ENCODE measurements around the gene PRAMEF20.
"Not testable (repeated sequence)": the region's sequence is repeated elsewhere in the genome, so short reads cannot be mapped to it uniquely, and the experiment has no call there.

The PRAMEF20 gene

GRCh38 chr1:13439104-13439783, 29.0 kb downstream of the PRAMEF20 start:
- not testable (repeated sequence) for H4K8ac ChIP-seq (ENCODE audit: low read length); H3K9ac ChIP-seq (ENCODE audit: low read length); H3K9me3 ChIP-seq (ENCODE audit: control insufficient read depth, low read length); DNase-seq; H3K18ac ChIP-seq (ENCODE audit: low read depth in 1 of 2, low read length in 2 of 2); H2BK12ac ChIP-seq (ENCODE audit: low read length in 2 of 2); H3K4ac ChIP-seq (ENCODE audit: low read depth in 1 of 2, low read length in 2 of 2); H2BK120ac ChIP-seq (ENCODE audit: low read depth, low read length); H2BK5ac ChIP-seq (ENCODE audit: low read depth, low read length, poor library complexity, severe bottlenecking); H2AK5ac ChIP-seq (ENCODE audit: low read length, severe bottlenecking); H3K4me2 ChIP-seq (ENCODE audit: low read length, poor library complexity, severe bottlenecking); H4K91ac ChIP-seq (ENCODE audit: low read length); H3K27me3 ChIP-seq (ENCODE audit: control insufficient read depth in 1 of 2, insufficient read depth in 1 of 2, low read length in 2 of 2); H3K4me1 ChIP-seq (ENCODE audit: control insufficient read depth, insufficient read depth, low read depth, low read length); H2AFZ ChIP-seq (ENCODE audit: low read depth, low read length); H3K23ac ChIP-seq (ENCODE audit: low read length in 2 of 2); H2BK15ac ChIP-seq (ENCODE audit: low read depth, poor library complexity, severe bottlenecking); H3K36me3 ChIP-seq (ENCODE audit: control insufficient read depth in 1 of 2, insufficient read depth in 2 of 2, low read depth in 1 of 2, low read length in 2 of 2); H3K27ac ChIP-seq (ENCODE audit: low read length, poor library complexity, severe bottlenecking); H3K14ac ChIP-seq (ENCODE audit: low read length in 2 of 2); H3K79me1 ChIP-seq (replicated peaks; ENCODE audit: low read length, poor library complexity, severe bottlenecking); H3K4me3 ChIP-seq (ENCODE audit: insufficient read depth in 1 of 2, low read depth in 1 of 2, low read length in 2 of 2)
- WGBS = 86% methylated on average over 27 of the region's 49 CpGs

- Histone ChIP-seq H4K91ac (ENCODE audit: low read length) (no peak overlapping the region), H3K79me1 (replicated peaks; ENCODE audit: low read length, poor library complexity, severe bottlenecking) (no peaks in the 10 kb centered on the region), H3K4ac (ENCODE audit: low read depth in 1 of 2, low read length in 2 of 2) (no peak overlapping the region), H3K4me1 (ENCODE audit: control insufficient read depth, insufficient read depth, low read depth, low read length) (no peaks in the 10 kb centered on the region), H2AK5ac (ENCODE audit: low read length, severe bottlenecking) (no peak overlapping the region), H3K9ac (ENCODE audit: low read length) (no peak overlapping the region), H2BK5ac (ENCODE audit: low read depth, low read length, poor library complexity, severe bottlenecking) (no peak overlapping the region), H3K27ac (ENCODE audit: low read length, poor library complexity, severe bottlenecking) (no peak overlapping the region), H3K9me3 (ENCODE audit: control insufficient read depth, low read length) (no peaks in the 10 kb centered on the region), H3K4me2 (ENCODE audit: low read length, poor library complexity, severe bottlenecking) (no peak overlapping the region), H3K23ac (ENCODE audit: low read length in 2 of 2) (no peak overlapping the region), H3K4me3 (ENCODE audit: insufficient read depth in 1 of 2, low read depth in 1 of 2, low read length in 2 of 2) (no peak overlapping the region), H4K8ac (ENCODE audit: low read length) (no peak overlapping the region), H2BK12ac (ENCODE audit: low read length in 2 of 2) (no peak overlapping the region), H3K27me3 (ENCODE audit: control insufficient read depth in 1 of 2, insufficient read depth in 1 of 2, low read length in 2 of 2) (no peaks in the 10 kb centered on the region), H3K18ac (ENCODE audit: low read depth in 1 of 2, low read length in 2 of 2) (no peak overlapping the region), H3K14ac (ENCODE audit: low read length in 2 of 2) (no peak overlapping the region), H2BK15ac (ENCODE audit: low read depth, poor library complexity, severe bottlenecking) (no peak overlapping the region), H2BK120ac (ENCODE audit: low read depth, low read length) (no peak overlapping the region), H3K36me3 (ENCODE audit: control insufficient read depth in 1 of 2, insufficient read depth in 2 of 2, low read depth in 1 of 2, low read length in 2 of 2) (no peaks in the 10 kb centered on the region), H2AFZ (ENCODE audit: low read depth, low read length) (no peak overlapping the region)
- DNase-seq = no peak
- 72% methylated on average over 10 of the region's 10 CpGs for WGBS
Observed at GRCh38 chr1:13443335-13443979, 33.2 kb downstream of the PRAMEF20 start.

- Histone ChIP-seq H3K9ac (ENCODE audit: low read length) (no peak overlapping the region), H3K9me3 (ENCODE audit: control insufficient read depth, low read length) (no peaks in the 10 kb centered on the region), H3K79me1 (replicated peaks; ENCODE audit: low read length, poor library complexity, severe bottlenecking) (no peaks in the 10 kb centered on the region), H2BK120ac (ENCODE audit: low read depth, low read length) (no peak overlapping the region), H4K91ac (ENCODE audit: low read length) (no peak overlapping the region), H3K36me3 (ENCODE audit: control insufficient read depth in 1 of 2, insufficient read depth in 2 of 2, low read depth in 1 of 2, low read length in 2 of 2) (no peaks in the 10 kb centered on the region), H2BK5ac (ENCODE audit: low read depth, low read length, poor library complexity, severe bottlenecking) (no peak overlapping the region), H2BK12ac (ENCODE audit: low read length in 2 of 2) (no peak overlapping the region), H2AFZ (ENCODE audit: low read depth, low read length) (no peak overlapping the region), H3K18ac (ENCODE audit: low read depth in 1 of 2, low read length in 2 of 2) (no peak overlapping the region), H3K4me2 (ENCODE audit: low read length, poor library complexity, severe bottlenecking) (no peak overlapping the region), H3K4me3 (ENCODE audit: insufficient read depth in 1 of 2, low read depth in 1 of 2, low read length in 2 of 2) (no peak overlapping the region), H2BK15ac (ENCODE audit: low read depth, poor library complexity, severe bottlenecking) (no peak overlapping the region), H3K27ac (ENCODE audit: low read length, poor library complexity, severe bottlenecking) (no peak overlapping the region), H3K4me1 (ENCODE audit: control insufficient read depth, insufficient read depth, low read depth, low read length) (no peaks in the 10 kb centered on the region), H3K4ac (ENCODE audit: low read depth in 1 of 2, low read length in 2 of 2) (no peak overlapping the region), H2AK5ac (ENCODE audit: low read length, severe bottlenecking) (no peak overlapping the region), H4K8ac (ENCODE audit: low read length) (no peak overlapping the region), H3K27me3 (ENCODE audit: control insufficient read depth in 1 of 2, insufficient read depth in 1 of 2, low read length in 2 of 2) (no peaks in the 10 kb centered on the region), H3K23ac (ENCODE audit: low read length in 2 of 2) (no peak overlapping the region), H3K14ac (ENCODE audit: low read length in 2 of 2) (no peak overlapping the region)
- WGBS = 58% methylated on average over 7 of the region's 7 CpGs
- no peak for DNase-seq
Observed at GRCh38 chr1:13450204-13450603, 40.0 kb downstream of the PRAMEF20 start.

DNA sequence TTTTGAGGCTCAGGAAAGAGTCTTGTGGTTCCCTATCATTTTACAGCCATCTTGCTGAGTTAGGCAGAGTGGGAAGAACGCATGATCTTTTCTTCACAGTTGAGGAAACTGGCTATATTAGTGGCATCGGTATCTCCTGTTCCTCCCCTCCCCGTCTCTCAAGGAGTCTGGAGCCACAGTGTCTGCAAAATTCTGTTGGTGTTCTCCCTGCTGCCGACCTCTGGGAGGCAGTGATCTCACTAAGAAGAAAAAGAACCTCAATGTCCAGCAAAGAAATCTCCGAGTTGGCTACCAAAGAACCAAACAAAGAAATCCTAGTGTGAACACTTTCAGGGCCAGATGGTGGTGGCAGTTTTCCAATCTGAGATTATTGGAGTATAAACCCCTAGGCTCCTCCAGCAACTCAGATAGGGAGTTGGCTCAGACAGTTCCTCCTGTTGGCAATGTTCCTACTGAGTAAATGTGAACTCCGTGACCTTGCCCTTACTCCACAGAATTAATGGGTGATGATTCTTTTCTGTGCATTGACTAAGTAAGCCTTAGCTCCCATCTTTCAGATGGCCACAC, 41.2 kb downstream of the PRAMEF20 start:
- H3K4me3 ChIP-seq (ENCODE audit: insufficient read depth in 1 of 2, low read depth in 1 of 2, low read length in 2 of 2) = no peak overlapping the region
- no peak overlapping the region for H2AK5ac ChIP-seq (ENCODE audit: low read length, severe bottlenecking)
- DNase-seq = no peak
- H2BK120ac ChIP-seq (ENCODE audit: low read depth, low read length) = no peak overlapping the region
- H3K9me3 ChIP-seq (ENCODE audit: control insufficient read depth, low read length) = no peaks in the 10 kb centered on the region
- H2AFZ ChIP-seq (ENCODE audit: low read depth, low read length) = no peak overlapping the region
- no peak overlapping the region for H2BK15ac ChIP-seq (ENCODE audit: low read depth, poor library complexity, severe bottlenecking)
- no peak overlapping the region for H2BK12ac ChIP-seq (ENCODE audit: low read length in 2 of 2)
- H3K27me3 ChIP-seq (ENCODE audit: control insufficient read depth in 1 of 2, insufficient read depth in 1 of 2, low read length in 2 of 2) = peaks cover 0 to 5% of the 10 kb centered on the region in 2 experiments
- no peak overlapping the region for H3K14ac ChIP-seq (ENCODE audit: low read length in 2 of 2)
- 73% methylated on average over 6 of the region's 6 CpGs for WGBS
- H3K27ac ChIP-seq (ENCODE audit: low read length, poor library complexity, severe bottlenecking) = no peak overlapping the region
- H3K4me1 ChIP-seq (ENCODE audit: control insufficient read depth, insufficient read depth, low read depth, low read length) = no peaks in the 10 kb centered on the region
- no peak overlapping the region for H3K23ac ChIP-seq (ENCODE audit: low read length in 2 of 2)
- no peak overlapping the region for H4K8ac ChIP-seq (ENCODE audit: low read length)
- H3K18ac ChIP-seq (ENCODE audit: low read depth in 1 of 2, low read length in 2 of 2) = no peak overlapping the region
- no peak overlapping the region for H2BK5ac ChIP-seq (ENCODE audit: low read depth, low read length, poor library complexity, severe bottlenecking)
- no peak overlapping the region for H3K4ac ChIP-seq (ENCODE audit: low read depth in 1 of 2, low read length in 2 of 2)
- H3K79me1 ChIP-seq (replicated peaks; ENCODE audit: low read length, poor library complexity, severe bottlenecking) = no peaks in the 10 kb centered on the region
- H3K36me3 ChIP-seq (ENCODE audit: control insufficient read depth in 1 of 2, insufficient read depth in 2 of 2, low read depth in 1 of 2, low read length in 2 of 2) = no peaks in the 10 kb centered on the region
- no peak overlapping the region for H3K9ac ChIP-seq (ENCODE audit: low read length)
- no peak overlapping the region for H4K91ac ChIP-seq (ENCODE audit: low read length)
- no peak overlapping the region for H3K4me2 ChIP-seq (ENCODE audit: low read length, poor library complexity, severe bottlenecking)
